Occipital lobe (tissue), 2 donors: ENCODE measurements around the gene GPR39. TPM values are rescaled to one million over a fixed set of nuclear protein-coding genes. Genes with fewer than 3 reads are reported as not detected.
"Not testable (repeated sequence)": the region's sequence is repeated elsewhere in the genome, so short reads cannot be mapped to it uniquely, and the experiment has no call there.

Experiments used
- DNase-seq: peaks from one replicate; lab custom pipeline; 2025; lab: John Stamatoyannopoulos, UW
- total RNA-seq: library from RNA; depleted of rRNA; stranded (reverse); fragments of >200 nt; gene quantifications from one replicate; pipeline ENCODE4 v1.2.3, GENCODE V29; 2014

The GPR39 gene
- total RNA-seq = 5.0 TPM

DNA sequence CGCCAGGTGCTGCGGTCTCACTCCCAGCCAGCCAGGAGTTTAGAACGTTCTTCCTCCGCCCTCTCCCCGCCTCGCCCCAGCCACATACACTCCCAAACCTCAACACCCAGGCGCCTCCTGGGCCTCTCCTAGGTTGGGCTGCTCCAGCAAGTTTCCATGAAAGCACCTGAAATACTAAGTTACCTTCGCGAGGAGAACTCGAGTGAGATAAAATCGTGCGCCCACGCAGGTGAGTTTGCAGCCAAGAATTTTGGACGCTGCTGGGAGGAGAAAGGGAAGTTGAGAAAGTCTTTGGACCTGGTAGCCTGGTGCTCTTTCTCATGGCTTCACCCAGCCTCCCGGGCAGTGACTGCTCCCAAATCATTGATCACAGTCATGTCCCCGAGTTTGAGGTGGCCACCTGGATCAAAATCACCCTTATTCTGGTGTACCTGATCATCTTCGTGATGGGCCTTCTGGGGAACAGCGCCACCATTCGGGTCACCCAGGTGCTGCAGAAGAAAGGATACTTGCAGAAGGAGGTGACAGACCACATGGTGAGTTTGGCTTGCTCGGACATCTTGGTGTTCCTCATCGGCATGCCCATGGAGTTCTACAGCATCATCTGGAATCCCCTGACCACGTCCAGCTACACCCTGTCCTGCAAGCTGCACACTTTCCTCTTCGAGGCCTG is at the start of gene GPR39:
Gene GPR39 (plus strand): TSS at position 83 of the 673 bp plus-strand sequence.
- no peak for DNase-seq

- no peak for DNase-seq
Measured at GRCh38 chr2:132368191-132368590, 48.4 kb upstream of the GPR39 start.

- DNase-seq = no peak
Measured at GRCh38 chr2:132372276-132372675, 44.3 kb upstream of the GPR39 start.

- DNase-seq = no peak
Measured at GRCh38 chr2:132373391-132374135, 43.0 kb upstream of the GPR39 start.

GRCh38 chr2:132374151-132374550 is 42.5 kb upstream of the GPR39 start:
- DNase-seq = no peak

DNA sequence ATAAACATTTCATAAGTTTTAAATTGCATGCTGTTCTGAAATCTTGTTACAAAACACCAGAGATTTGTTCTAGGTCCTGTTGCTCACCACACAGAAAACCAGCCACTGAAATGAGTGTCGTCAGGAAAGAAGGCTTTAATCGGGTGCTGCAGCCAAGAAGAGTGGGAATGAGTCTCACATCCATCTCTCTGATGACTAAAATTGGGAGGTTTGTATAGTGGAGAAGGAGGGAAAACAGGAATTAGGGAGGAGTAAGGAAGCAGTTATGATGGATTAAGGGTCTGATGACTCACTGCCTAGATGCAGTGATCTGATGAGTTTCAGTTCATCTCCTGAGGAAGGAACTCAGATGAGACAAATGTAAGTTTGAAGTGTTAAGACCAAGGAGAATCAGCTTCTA is 42.1 kb upstream of the GPR39 start:
- no peak for DNase-seq

GRCh38 chr2:132374961-132375360 is 41.6 kb upstream of the GPR39 start:
- no peak for DNase-seq

- no peak for DNase-seq
Measured at GRCh38 chr2:132381376-132381775, 35.2 kb upstream of the GPR39 start.

GRCh38 chr2:132383956-132384355 is 32.6 kb upstream of the GPR39 start:
- no peak for DNase-seq

DNA sequence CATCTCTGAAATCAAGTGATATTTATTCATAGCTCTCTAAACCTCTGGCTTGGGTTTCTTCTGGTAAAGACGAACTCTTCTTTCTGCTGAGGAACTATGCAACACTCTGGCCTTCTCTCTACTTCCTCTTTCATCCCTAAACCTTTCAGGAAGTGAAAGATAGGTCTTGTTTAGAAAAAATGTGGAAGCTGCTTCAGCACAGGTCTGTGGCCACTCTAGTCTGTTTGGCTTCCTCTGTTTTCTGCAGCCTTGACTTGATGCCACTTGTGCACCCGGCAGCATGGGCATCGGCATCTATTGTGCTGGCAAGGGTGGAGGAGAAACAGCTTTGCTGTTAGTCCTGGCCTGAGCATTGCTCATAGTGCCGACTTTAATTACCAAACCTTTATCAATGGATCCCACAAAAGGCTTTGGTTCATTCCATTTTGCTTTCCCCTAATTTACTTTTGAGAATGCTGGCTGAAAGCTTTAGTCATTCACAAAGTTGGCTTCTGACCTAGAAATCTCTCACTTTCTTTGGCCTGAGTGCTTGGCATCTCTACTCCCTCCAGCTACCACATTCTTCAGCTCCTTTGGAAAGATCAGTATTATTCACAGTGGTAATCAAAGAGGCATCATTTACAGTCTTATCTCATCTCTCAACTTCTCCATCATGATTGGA is 32.0 kb upstream of the GPR39 start:
- no peak for DNase-seq

DNA sequence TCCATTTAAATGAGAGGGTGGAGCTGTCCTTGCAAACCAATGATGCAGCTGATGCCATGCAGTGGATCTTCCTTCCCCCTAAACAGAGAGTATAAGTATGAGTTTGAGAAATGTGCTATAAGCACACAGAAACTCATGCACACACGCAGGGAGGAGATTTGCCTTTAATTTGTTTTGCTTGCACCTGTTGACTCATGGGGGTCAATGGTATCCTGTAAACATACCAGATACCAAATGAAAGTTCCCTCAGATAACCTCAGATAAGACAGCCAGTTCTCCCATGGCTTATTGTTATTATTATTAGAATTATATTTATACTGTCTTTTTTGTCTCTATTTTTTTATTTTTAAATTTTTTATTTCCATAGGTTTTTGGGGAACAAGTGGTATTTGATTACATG is 29.5 kb upstream of the GPR39 start:
- no peak for DNase-seq

DNA sequence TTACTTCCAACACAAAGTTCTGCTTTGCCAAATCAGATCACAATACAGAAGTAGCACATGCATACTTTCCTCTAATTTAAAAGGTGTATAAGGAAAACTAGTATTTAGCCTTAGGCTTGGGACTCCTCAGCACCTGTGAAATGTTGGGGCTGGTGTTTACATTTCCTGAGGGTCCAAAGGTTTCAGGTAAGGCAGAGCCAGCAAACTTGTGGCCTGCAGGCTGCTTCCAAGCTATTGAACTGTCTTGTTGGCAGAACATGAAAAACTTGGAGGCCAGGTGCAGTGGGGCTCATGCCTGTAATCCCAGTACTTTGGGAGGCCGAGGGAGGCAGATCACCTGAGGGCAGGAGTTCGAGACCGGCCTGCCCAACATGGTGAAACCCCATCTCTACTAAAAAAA is 26.5 kb upstream of the GPR39 start:
- DNase-seq = no peak

GRCh38 chr2:132391378-132391777 is 25.2 kb upstream of the GPR39 start:
- no peak for DNase-seq

GRCh38 chr2:132392221-132392620 is 24.4 kb upstream of the GPR39 start:
- DNase-seq = no peak

DNA sequence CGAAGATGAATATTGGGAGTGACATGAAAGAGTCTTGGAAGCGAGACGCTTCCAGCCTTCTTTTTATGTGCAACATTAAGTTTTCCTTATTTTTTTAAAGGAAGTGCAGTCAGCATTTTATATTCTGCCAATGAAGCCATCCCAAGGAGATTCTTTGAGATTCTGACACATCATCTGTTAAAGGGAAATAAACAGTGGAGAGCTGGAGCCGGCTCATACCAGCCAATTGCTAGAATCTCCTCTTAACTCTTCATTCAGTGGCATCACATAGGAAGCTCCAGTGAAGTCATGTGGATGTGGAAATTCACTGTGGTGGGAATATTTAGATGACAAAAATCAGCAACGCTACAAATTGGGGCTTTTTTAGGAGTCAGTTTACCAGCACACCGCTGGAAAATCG is 23.7 kb upstream of the GPR39 start:
- DNase-seq = no peak

DNA sequence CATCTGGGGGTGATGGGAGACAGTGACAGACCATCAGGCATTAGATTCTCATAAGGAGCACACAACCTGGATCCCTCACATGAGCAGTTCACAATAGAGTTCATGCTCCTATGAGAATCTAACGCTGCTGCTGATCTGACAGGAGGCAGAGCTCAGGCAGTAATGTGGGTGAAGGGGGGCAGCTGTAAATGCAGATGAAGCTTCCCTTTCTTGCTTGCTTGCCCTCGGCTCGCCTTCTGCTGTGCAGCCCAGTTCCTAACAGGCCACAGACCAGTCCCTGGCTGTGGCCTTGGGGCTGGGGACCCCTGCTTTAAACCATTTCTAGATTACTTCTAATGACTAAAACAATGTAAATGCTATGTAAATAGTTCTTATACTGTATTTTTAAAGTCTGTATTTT is 19.6 kb upstream of the GPR39 start:
- DNase-seq = not testable (repeated sequence)

- no peak for DNase-seq
Measured at GRCh38 chr2:132400169-132400900, 16.3 kb upstream of the GPR39 start.

DNA sequence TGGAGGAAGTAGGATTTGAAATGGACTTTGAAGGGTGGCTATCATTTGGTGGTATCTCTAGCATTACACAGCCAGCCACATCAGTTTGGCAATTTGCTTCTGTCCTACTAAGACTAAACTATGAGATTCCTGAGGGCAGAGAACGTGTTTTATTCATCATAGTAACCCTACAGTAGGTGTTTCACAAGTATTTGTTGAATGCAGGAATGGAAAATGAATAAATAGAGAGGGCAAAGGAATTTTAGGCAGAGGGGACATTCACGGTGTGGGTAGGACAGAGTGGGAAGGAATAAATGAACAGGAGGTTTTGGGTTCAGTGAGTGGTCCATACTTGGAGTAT is 15.7 kb upstream of the GPR39 start:
- no peak for DNase-seq

GRCh38 chr2:132401326-132401725 is 15.3 kb upstream of the GPR39 start:
- DNase-seq = no peak

DNA sequence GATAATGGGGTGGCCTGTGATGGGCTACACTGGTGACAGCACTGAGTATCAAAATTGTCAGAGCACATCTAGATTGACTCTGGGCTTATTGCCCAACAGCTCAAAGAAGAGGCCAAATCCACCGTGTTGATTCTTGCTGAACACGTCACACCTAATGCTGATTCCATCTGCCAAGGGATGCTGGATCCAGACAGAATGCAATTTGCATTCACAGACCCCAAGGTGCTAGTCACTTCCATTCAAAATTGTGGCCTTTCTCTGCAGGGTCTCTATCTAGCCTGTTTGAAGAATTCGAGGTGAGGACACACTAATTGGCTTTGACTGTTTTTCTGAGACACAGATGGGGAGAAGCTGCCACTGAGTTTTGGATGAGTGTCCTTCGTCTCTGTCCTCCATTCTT is 13.5 kb upstream of the GPR39 start:
- no peak for DNase-seq

DNA sequence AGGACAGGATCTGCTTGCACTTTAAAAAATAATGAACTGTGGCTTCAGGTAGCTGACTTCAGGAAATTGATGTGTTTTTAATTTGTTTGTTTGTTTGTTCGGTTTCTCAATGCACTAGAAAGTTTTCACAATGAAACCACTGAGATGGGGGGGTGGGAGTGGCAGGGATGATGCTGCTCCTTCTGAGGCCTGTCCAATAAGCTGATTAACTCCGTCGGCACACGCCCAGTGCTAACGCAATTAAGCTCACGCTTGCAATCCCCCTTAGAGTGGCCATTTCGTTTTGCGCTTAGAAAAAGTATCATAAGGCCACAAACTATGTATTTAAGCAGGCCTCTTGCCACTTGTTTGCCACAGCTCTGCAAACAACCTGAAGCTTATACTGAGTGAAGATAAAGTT is 12.5 kb upstream of the GPR39 start:
- no peak for DNase-seq

- DNase-seq = no peak
Measured at GRCh38 chr2:132407784-132408183, 8.8 kb upstream of the GPR39 start.
